Spleen (tissue), 11 donors: ENCODE measurements around the gene EHBP1L1. TPM values are rescaled to one million over a fixed set of nuclear protein-coding genes. Genes with fewer than 3 reads are reported as not detected.
A peak's percentile ranks its signal among the peaks of the same experiment; 100 is the strongest.

Experiments
- DNase-seq: peaks from one replicate; pipeline ENCODE4 v3.0.0-alpha.2; 2020
- H3K27ac ChIP-seq, 8 donors: fragments of 200-600 bp; sonication (generic) in 7 of 8; 1 replicate in 4 of 8; 2 replicates in 4 of 8; pipeline versions ENCODE4 v1.5.0 to v1.8.0; 2016 to 2021; ENCODE audit warnings: inconsistent platforms in 4 of 8, mild to moderate bottlenecking in 4 of 8, moderate library complexity in 1 of 8
- H3K27me3 ChIP-seq, 7 donors: fragments of 200-600 bp; sonication (generic) in 6 of 7; replicated peaks in 1 of 7; 1 replicate in 4 of 7; 2 replicates in 3 of 7; pipeline versions ENCODE4 v1.5.0 to v1.8.0; 2016 to 2021; ENCODE audit warnings: inconsistent platforms in 3 of 7, mild to moderate bottlenecking in 1 of 7
- H3K36me3 ChIP-seq, 6 donors: fragments of 200-600 bp; sonication (generic) in 5 of 6; 1 replicate in 4 of 6; 2 replicates in 2 of 6; pipeline versions ENCODE4 v1.5.0 to v1.8.0; 2016 to 2021; ENCODE audit warnings: inconsistent platforms in 2 of 6
- H3K4me1 ChIP-seq, 6 donors: fragments of 200-600 bp; sonication (generic) in 5 of 6; 1 replicate in 3 of 6; 2 replicates in 3 of 6; pipeline versions ENCODE4 v1.5.0 to v1.8.0; 2016 to 2021; ENCODE audit warnings: inconsistent platforms in 3 of 6
- H3K4me3 ChIP-seq, 8 donors: fragments of 200-600 bp; sonication (generic) in 7 of 8; 1 replicate in 4 of 8; 2 replicates in 4 of 8; pipeline versions ENCODE4 v1.5.0 to v1.8.0; 2016 to 2021; ENCODE audit warnings: inconsistent platforms in 4 of 8, mild to moderate bottlenecking in 4 of 8, moderate library complexity in 2 of 8
- H3K9me3 ChIP-seq, 8 donors: fragments of 200-600 bp; sonication (generic) in 7 of 8; 1 replicate in 4 of 8; 2 replicates in 4 of 8; pipeline versions ENCODE4 v1.5.0 to v1.8.0; 2016 to 2021; ENCODE audit warnings: inconsistent platforms in 4 of 8
- POLR2A ChIP-seq, 3 donors: fragments of 450-650 bp; IDR thresholded peaks; one replicate each; pipeline ENCODE4 v1.5.1; 2017; ENCODE audit warnings: antibody characterized with exemption in 3 of 3, mild to moderate bottlenecking in 1 of 3
- POLR2AphosphoS5 ChIP-seq, 3 donors: sonication (generic); formaldehyde crosslinking; IDR thresholded peaks; one replicate each; pipeline ENCODE4 v1.5.1; 2017; ENCODE audit warnings: antibody characterized with exemption in 3 of 3
- WGBS, 5 donors: extraction: QIAGEN DNeasy Blood & Tissue Kit in 3 of 5; methylation state at CpG; one replicate each; pipeline versions ENCODE4 v1.1.5 to v1.1.7; 2013 to 2018; 5-methylcytosine and 5-hydroxymethylcytosine counted together
- intact Hi-C: fragments of 100-400 bp; cut with DNase I; formaldehyde crosslinking; loops from one replicate; pipeline ENCODE4 v1.15.0; 2023; ENCODE audit warnings: low total_unique reads
- polyA plus RNA-seq, 3 donors: library from polyadenylated mRNA; stranded (reverse); fragments of 200-250 nt; gene quantifications; one replicate each; pipeline ENCODE4 v1.2.1, GENCODE V29; 2013
- total RNA-seq, 7 donors: library from RNA; depleted of rRNA in 3 of 7; stranded (reverse); fragments of >200 nt in 3 of 7; fragmentation: NEBNext Ultra II Directional in 4 of 7; extraction: Animal tissue kit (Norgen Biotek cat#: 25700) in 4 of 7; gene quantifications; one replicate each; pipeline versions ENCODE4 v1.1.0 to v1.2.1, GENCODE V29; 2016 to 2021
- TF ChIP-seq, protein P1 (sequence below), 11 experiments: fragments of 200-600 bp in 7 of 11; fragments of 450-650 bp in 4 of 11; sonication (generic) in 4 of 11; IDR thresholded peaks in 8 of 11; conservative IDR thresholded peaks in 3 of 11; 1 replicate in 7 of 11; 2 replicates in 4 of 11; pipeline versions ENCODE4 v1.4.0 to v1.8.0; 2016 to 2021; ENCODE audit warnings: antibody characterized with exemption in 11 of 11, inconsistent platforms in 4 of 11, mild to moderate bottlenecking in 1 of 11
- donor health status: healthy with polysubstance abuse.
- donor health status: DM: no; HTN: no; CAD: no; lungs with moderate emphysema.
- donor health status: DM: no; HTN: no; CAD: no.
- donor health status: Bipolar disorder and iron deficiency.
- donor health status: healthy.
- donor health status: DM: no; HTN: no; CAD: no.
- donor health status: DM: yes; HTN: yes; CAD: no.

Gene EHBP1L1
- total and polyA plus RNA-seq, 10 donors: 44.3 to 365 (median 215) TPM

DNA sequence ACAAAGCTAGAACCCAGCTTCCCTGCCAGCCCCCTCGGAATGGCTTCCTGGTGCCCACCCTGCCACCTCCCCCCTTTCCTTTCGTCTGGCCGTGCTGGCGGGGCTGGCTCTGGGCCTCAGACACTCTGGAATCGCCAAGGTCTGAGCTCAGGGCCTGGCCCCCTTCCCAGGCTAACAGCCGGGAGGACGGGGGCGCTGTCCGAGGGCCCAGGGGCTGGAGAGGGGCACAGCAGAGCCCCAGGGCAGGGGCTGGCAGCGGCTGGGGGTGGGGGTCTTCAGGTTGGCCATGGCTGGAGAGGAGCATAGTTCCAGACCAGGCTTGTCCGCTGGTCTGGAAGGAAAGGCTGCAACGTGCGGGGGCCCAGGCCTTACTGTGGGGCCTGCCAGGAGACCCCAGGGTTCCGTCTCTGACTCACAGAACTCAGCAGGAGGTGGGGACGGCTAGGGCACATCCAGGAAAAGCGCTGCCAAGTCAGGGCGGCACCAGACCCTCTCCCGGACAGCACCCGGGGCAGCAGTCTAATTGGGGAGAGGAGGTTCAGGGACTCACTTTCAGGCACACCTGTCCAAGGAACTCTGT, 16.8 kb upstream of the EHBP1L1 start:
- WGBS, 5 donors: 51 to 67% (median 58%) methylated on average over 11 to 19 of the region's 19 CpGs
- Histone ChIP-seq H3K9me3 (no peaks in the 10 kb centered on the region), H3K36me3 (no peaks in the 10 kb centered on the region), H3K27me3 (peaks cover 0 to 18% (median 0%) of the 10 kb centered on the region in 7 donors), H3K4me3 (peak overlapping the region in 6 of 8 donors; percentile 47 to 76 (median 52)), H3K4me1 (peaks cover 34 to 77% (median 65%) of the 10 kb centered on the region in 6 donors), H3K27ac (peak overlapping the region; percentile 73 to 91 (median 88))
- TF ChIP-seq POLR2A (IDR thresholded peaks at IDR 0.05) (no peak), POLR2AphosphoS5 (IDR thresholded peaks at IDR 0.05) (peak in 2 of 3 donors; percentile 13 to 35)
- TF ChIP-seq, protein P1, sequence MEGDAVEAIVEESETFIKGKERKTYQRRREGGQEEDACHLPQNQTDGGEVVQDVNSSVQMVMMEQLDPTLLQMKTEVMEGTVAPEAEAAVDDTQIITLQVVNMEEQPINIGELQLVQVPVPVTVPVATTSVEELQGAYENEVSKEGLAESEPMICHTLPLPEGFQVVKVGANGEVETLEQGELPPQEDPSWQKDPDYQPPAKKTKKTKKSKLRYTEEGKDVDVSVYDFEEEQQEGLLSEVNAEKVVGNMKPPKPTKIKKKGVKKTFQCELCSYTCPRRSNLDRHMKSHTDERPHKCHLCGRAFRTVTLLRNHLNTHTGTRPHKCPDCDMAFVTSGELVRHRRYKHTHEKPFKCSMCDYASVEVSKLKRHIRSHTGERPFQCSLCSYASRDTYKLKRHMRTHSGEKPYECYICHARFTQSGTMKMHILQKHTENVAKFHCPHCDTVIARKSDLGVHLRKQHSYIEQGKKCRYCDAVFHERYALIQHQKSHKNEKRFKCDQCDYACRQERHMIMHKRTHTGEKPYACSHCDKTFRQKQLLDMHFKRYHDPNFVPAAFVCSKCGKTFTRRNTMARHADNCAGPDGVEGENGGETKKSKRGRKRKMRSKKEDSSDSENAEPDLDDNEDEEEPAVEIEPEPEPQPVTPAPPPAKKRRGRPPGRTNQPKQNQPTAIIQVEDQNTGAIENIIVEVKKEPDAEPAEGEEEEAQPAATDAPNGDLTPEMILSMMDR (IDR thresholded peaks at IDR 0.05 in 8 of 11, conservative IDR thresholded peaks at IDR 0.05 in 3 of 11): no peak
- intact Hi-C loops: no loop called here
- peak; percentile 79 for DNase-seq

DNA sequence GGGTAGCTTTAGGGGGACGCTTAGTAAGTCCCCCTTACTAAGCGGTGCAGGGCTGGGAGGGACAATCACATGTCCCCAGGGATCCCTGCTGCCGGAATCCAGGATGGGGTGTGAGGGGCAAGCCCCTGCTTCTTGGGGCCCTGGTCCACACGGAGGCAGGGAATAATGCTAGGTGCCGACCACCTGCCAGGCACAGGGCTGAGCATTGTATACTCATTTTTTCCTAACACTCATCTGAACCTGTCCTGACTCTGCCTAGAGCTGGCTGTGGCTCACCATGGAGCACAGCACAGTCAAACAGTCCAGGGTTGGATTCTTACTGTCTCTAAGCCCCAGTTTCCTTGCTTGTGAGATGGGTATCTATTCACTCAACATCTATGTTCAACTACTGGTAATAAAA, 16.3 kb upstream of the EHBP1L1 start:
- Histone ChIP-seq H3K4me1 (peaks cover 30 to 77% (median 61%) of the 10 kb centered on the region in 6 donors), H3K36me3 (no peaks in the 10 kb centered on the region), H3K27ac (peak overlapping the region in 7 of 8 donors; percentile 22 to 91 (median 88)), H3K27me3 (peaks cover 0 to 18% (median 0%) of the 10 kb centered on the region in 7 donors), H3K4me3 (no peak overlapping the region), H3K9me3 (no peaks in the 10 kb centered on the region)
- no peak for TF ChIP-seq POLR2A (IDR thresholded peaks at IDR 0.05)
- TF ChIP-seq POLR2AphosphoS5 (IDR thresholded peaks at IDR 0.05): no peak
- TF ChIP-seq, protein P1 (IDR thresholded peaks at IDR 0.05 in 8 of 11, conservative IDR thresholded peaks at IDR 0.05 in 3 of 11): no peak
- DNase-seq: no peak
- intact Hi-C loops: no loop called here
- 70 to 91% (median 85%) methylated on average over 4 to 5 of the region's 5 CpGs for WGBS, 5 donors

DNA sequence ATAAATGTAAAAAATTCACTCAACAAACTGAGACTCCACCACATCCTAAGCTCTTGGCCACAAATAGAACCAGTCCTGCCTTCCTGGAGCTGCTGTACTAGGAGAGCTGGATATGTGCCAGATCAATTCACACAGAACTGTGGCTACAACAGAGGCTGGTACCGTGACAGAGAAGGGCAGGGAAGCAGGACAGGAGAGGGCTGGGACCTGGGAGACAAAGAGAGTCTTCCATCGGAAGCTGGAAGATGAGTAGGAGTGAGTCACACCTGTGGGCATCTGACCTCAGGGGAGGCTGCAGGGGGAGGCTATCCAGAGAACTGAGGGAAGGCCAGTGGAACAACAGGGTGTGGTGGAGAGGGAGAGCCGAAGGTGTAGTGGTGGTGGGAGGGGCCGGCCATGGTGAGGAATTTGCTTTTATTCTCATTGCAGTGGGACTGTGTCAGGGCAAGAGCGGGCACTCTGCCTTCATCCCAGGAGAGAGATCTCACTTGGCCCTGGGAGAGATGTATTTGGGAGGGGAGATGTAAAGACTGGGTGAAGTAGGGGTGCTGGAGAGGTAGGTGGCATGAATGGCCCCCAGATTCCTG, 15.8 kb upstream of the EHBP1L1 start:
- intact Hi-C loops: no loop called here
- DNase-seq: no peak
- H3K4me3 ChIP-seq: no peak overlapping the region
- peak overlapping the region in 7 of 8 donors; percentile 22 to 91 (median 88) for H3K27ac ChIP-seq
- H3K9me3 ChIP-seq: no peaks in the 10 kb centered on the region
- 52 to 90% (median 77%) methylated on average over 5 of the region's 5 CpGs for WGBS, 5 donors
- TF ChIP-seq POLR2AphosphoS5 (IDR thresholded peaks at IDR 0.05): no peak
- TF ChIP-seq POLR2A (IDR thresholded peaks at IDR 0.05): no peak
- TF ChIP-seq, protein P1 (IDR thresholded peaks at IDR 0.05 in 8 of 11, conservative IDR thresholded peaks at IDR 0.05 in 3 of 11): no peak
- H3K4me1 ChIP-seq: peaks cover 29 to 77% (median 59%) of the 10 kb centered on the region in 6 donors
- H3K36me3 ChIP-seq: no peaks in the 10 kb centered on the region
- H3K27me3 ChIP-seq: peaks cover 0 to 18% (median 0%) of the 10 kb centered on the region in 7 donors
